ENCODE data around the gene MAP3K7CL. TPM values are rescaled to one million over a fixed set of nuclear protein-coding genes. Genes with fewer than 3 reads are reported as not detected.

Gene MAP3K7CL
- total RNA-seq, 6 experiments from 2014 or later = 6.2 to 11.4 (median 7.6) TPM

- Mint-ChIP-seq H3K27ac (peak overlapping the region; percentile 79), H3K9me3 (no peaks in the 10 kb centered on the region), H3K27me3 (ENCODE audit: insufficient read depth) (no peaks in the 10 kb centered on the region; the same call in 1 of the 2 replicates), H3K4me1 (ENCODE audit: low read depth) (peaks cover 92% of the 10 kb centered on the region), H3K4me3 (no peak overlapping the region), H3K36me3 (ENCODE audit: low read depth) (no peaks in the 10 kb centered on the region)
- no peak for DNase-seq
- no peak for TF ChIP-seq CTCF (IDR thresholded peaks at IDR 0.05)
Measured at GRCh38 chr21:29186246-29186645, 55.8 kb downstream of the MAP3K7CL start.

GRCh38 chr21:29187944-29188343 is 57.5 kb downstream of the MAP3K7CL start:
- no peak for TF ChIP-seq CTCF (IDR thresholded peaks at IDR 0.05)
- peak; percentile 82 for DNase-seq
- no peaks in the 10 kb centered on the region; the same call in 1 of the 2 replicates for H3K27me3 Mint-ChIP-seq (ENCODE audit: insufficient read depth)
- no peaks in the 10 kb centered on the region for H3K9me3 Mint-ChIP-seq
- H3K27ac Mint-ChIP-seq = peak overlapping the region; percentile 79
- no peaks in the 10 kb centered on the region for H3K36me3 Mint-ChIP-seq (ENCODE audit: low read depth)
- H3K4me3 Mint-ChIP-seq = peak overlapping the region; percentile 33; the same call in 1 of the 2 replicates
- H3K4me1 Mint-ChIP-seq (ENCODE audit: low read depth) = peaks cover 84% of the 10 kb centered on the region

GRCh38 chr21:29189353-29189752 is 58.9 kb downstream of the MAP3K7CL start:
- no peak for TF ChIP-seq CTCF (IDR thresholded peaks at IDR 0.05)
- Mint-ChIP-seq H3K4me1 (ENCODE audit: low read depth) (peaks cover 84% of the 10 kb centered on the region), H3K27me3 (ENCODE audit: insufficient read depth) (no peaks in the 10 kb centered on the region; the same call in 1 of the 2 replicates), H3K27ac (peak overlapping the region; percentile 76), H3K36me3 (ENCODE audit: low read depth) (no peaks in the 10 kb centered on the region), H3K4me3 (no peak overlapping the region), H3K9me3 (no peaks in the 10 kb centered on the region)
- DNase-seq = peak; percentile 30

- peak overlapping the region; percentile 30; the same call in 1 of the 2 replicates for H3K27ac Mint-ChIP-seq
- no peaks in the 10 kb centered on the region for H3K36me3 Mint-ChIP-seq (ENCODE audit: low read depth)
- DNase-seq = no peak
- peaks cover 89% of the 10 kb centered on the region for H3K4me1 Mint-ChIP-seq (ENCODE audit: low read depth)
- no peak for TF ChIP-seq CTCF (IDR thresholded peaks at IDR 0.05)
- no peaks in the 10 kb centered on the region for H3K9me3 Mint-ChIP-seq
- H3K4me3 Mint-ChIP-seq = no peak overlapping the region
- H3K27me3 Mint-ChIP-seq (ENCODE audit: insufficient read depth) = no peaks in the 10 kb centered on the region; the same call in 1 of the 2 replicates
Measured at GRCh38 chr21:29190923-29191331, 60.5 kb downstream of the MAP3K7CL start.

- Mint-ChIP-seq H3K27ac (peak overlapping the region; percentile 82), H3K4me1 (ENCODE audit: low read depth) (peaks cover 88% of the 10 kb centered on the region)
- no peak for DNase-seq
Measured at GRCh38 chr21:29193072-29193471, 62.6 kb downstream of the MAP3K7CL start.

More at GRCh38 chr21:29193072-29193471, 62.6 kb downstream of the MAP3K7CL start:
- Mint-ChIP-seq H3K9me3 (no peaks in the 10 kb centered on the region), H3K36me3 (ENCODE audit: low read depth) (0 out of 2 replicates have a peak, but pooled peaks cover 5% of the 10 kb centered on the region), H3K4me3 (peak overlapping the region; percentile 77), H3K27me3 (ENCODE audit: insufficient read depth) (no peaks in the 10 kb centered on the region; the same call in 1 of the 2 replicates)
- TF ChIP-seq CTCF (IDR thresholded peaks at IDR 0.05) = no peak

Data from HFFc6 (cell line).